HepG2 (cell line): ENCODE results near the gene B4GALT3. TPM values are rescaled to one million over a fixed set of nuclear protein-coding genes. Genes with fewer than 3 reads are reported as not detected.

Experiments
- ATAC-seq: fragments of 200-7000 bp; cut with Tn5 transposase; 3 replicates; pipeline ENCODE4 v1.9.1; 2020; ENCODE audit warnings: mild to moderate bottlenecking, moderate library complexity
- BruUV-seq: library from RNA; stranded (reverse); fragments of 400-500 nt; replicated peaks from 2 replicates; lab custom pipeline; 2021; lab: Mats Ljungman, UMichigan
- CTCF ChIA-PET: fragments of 300-600 bp; formaldehyde crosslinking; extraction: SDS; loops from one replicate; lab custom pipeline; 2021; ENCODE audit warnings: low total read pairs, inconsistent platforms, low intra/inter-chr PET ratio; lab: Yijun Ruan, JAX
- POLR2A ChIA-PET: fragments of 350-600 bp; sonication (Branson Sonifier 250); formaldehyde crosslinking; loops from one replicate; lab custom pipeline; 2020; ENCODE audit warnings: antibody characterized with exemption, inconsistent platforms; lab: Yijun Ruan, JAX
- DNase-seq: peaks from one replicate; pipeline ENCODE4 v3.0.0-alpha.2; 2015; ENCODE audit warnings: low spot score
- FAIRE-seq: peaks from 3 replicates; lab custom pipeline; 2011; peaks lifted over from hg19 to GRCh38; lab: Jason Lieb, UNC
- H2AFZ ChIP-seq: one replicate; pipeline ENCODE4 v1.6.1; 2011; ENCODE audit warnings: low read length, inconsistent platforms
- H3K27ac ChIP-seq: fragments of 300-600 bp; 3 replicates; pipeline ENCODE4 v1.8.0; 2011; ENCODE audit warnings: mixed run types, mild to moderate bottlenecking, mixed read lengths, low read length, inconsistent platforms; ENCODE audit not compliant: insufficient read depth; ENCODE audit errors: extremely low read length
- H3K27me3 ChIP-seq, 2 experiments: fragments of 200-600 bp in 1 of 2; 2 replicates in 1 of 2; 3 replicates in 1 of 2; pipeline versions ENCODE4 v1.6.0 to v1.8.0; 2011; ENCODE audit warnings: low read length in 2 of 2, mild to moderate bottlenecking in 2 of 2, moderate library complexity in 2 of 2, inconsistent platforms in 1 of 2; ENCODE audit not compliant: insufficient read depth in 2 of 2, control insufficient read depth in 1 of 2
- H3K36me3 ChIP-seq, 2 experiments: fragments of 200-600 bp in 1 of 2; replicated peaks in 1 of 2; 2 replicates in 1 of 2; 3 replicates in 1 of 2; pipeline versions ENCODE4 v1.5.1 to v1.8.0; 2011; ENCODE audit warnings: low read length in 2 of 2, inconsistent platforms in 1 of 2; ENCODE audit not compliant: insufficient read depth in 2 of 2, control insufficient read depth in 1 of 2
- H3K4me1 ChIP-seq: 2 replicates; pipeline ENCODE4 v1.5.1; 2012; ENCODE audit warnings: low read length, inconsistent platforms; ENCODE audit not compliant: insufficient read depth
- H3K4me2 ChIP-seq: 2 replicates; pipeline ENCODE4 v1.6.0; 2011; ENCODE audit warnings: low read depth, low read length, inconsistent platforms
- H3K4me3 ChIP-seq, 3 experiments: fragments of 200-600 bp in 1 of 3; sonication (generic), shearing (Covaris generic) in 1 of 3; replicated peaks in 1 of 3; 2 replicates each; pipeline ENCODE4 v1.5.1; 2011 to 2016; ENCODE audit warnings: low read length in 3 of 3, inconsistent platforms in 2 of 3, low read depth in 2 of 3, mild to moderate bottlenecking in 2 of 3, control low read depth in 1 of 3, mixed read lengths in 1 of 3; ENCODE audit not compliant: insufficient read depth in 1 of 3
- H3K79me2 ChIP-seq: one replicate; pipeline ENCODE4 v1.6.1; 2011; ENCODE audit warnings: low read length, inconsistent platforms; ENCODE audit not compliant: insufficient read depth
- H3K9ac ChIP-seq: 2 replicates; pipeline ENCODE4 v1.6.0; 2011; ENCODE audit warnings: mild to moderate bottlenecking, low read depth, low read length, inconsistent platforms; ENCODE audit not compliant: insufficient read depth
- H3K9me3 ChIP-seq: 2 replicates; pipeline ENCODE4 v1.5.1; 2012; ENCODE audit warnings: mild to moderate bottlenecking, low read length
- H4K20me1 ChIP-seq: 2 replicates; pipeline ENCODE4 v1.6.0; 2011; ENCODE audit warnings: inconsistent platforms, mild to moderate bottlenecking, low read length, moderate library complexity; ENCODE audit not compliant: insufficient read depth
- AKAP8 ChIP-seq: sonication (generic); formaldehyde crosslinking; IDR thresholded peaks from 2 replicates; pipeline ENCODE4 v1.5.1; 2020; ENCODE audit warnings: mild to moderate bottlenecking, missing genetic modification reagents
- ATF5 ChIP-seq: sonication (generic); formaldehyde crosslinking; IDR thresholded peaks from 2 replicates; pipeline ENCODE4 v1.4.0; 2020; ENCODE audit warnings: mild to moderate bottlenecking, low read depth, missing genetic modification reagents
- CBX1 ChIP-seq: IDR thresholded peaks from one replicate; pipeline ENCODE4 v1.6.1; 2016; ENCODE audit warnings: antibody characterized with exemption, low read depth
- HBP1 ChIP-seq: IDR thresholded peaks from 2 replicates; pipeline ENCODE4 v1.6.1; 2016; ENCODE audit warnings: low read depth, control low read depth
- NCOA2 ChIP-seq: sonication (generic); formaldehyde crosslinking; IDR thresholded peaks from 2 replicates; pipeline ENCODE4 v1.8.0; 2022; ENCODE audit warnings: inconsistent platforms
- NCOR1 ChIP-seq: fragments of 200-600 bp; sonication (generic); IDR thresholded peaks from 2 replicates; pipeline ENCODE4 v1.7.0; 2017; ENCODE audit warnings: antibody characterized with exemption, low read length, borderline replicate concordance
- RFX1 ChIP-seq: fragments of 450-650 bp; IDR thresholded peaks from 2 replicates; pipeline ENCODE4 v1.6.1; 2017
- SP2 ChIP-seq: sonication (generic); formaldehyde crosslinking; IDR thresholded peaks from 2 replicates; pipeline ENCODE4 v1.5.1; 2020; ENCODE audit warnings: mild to moderate bottlenecking, missing genetic modification reagents
- SP5 ChIP-seq: IDR thresholded peaks from 2 replicates; pipeline ENCODE4 v1.6.1; 2016; ENCODE audit warnings: low read depth, borderline replicate concordance
- SRSF1 ChIP-seq: fragments of 200-400 bp; formaldehyde crosslinking; optimal IDR thresholded peaks from 2 replicates; pipeline ENCODE3; 2017; ENCODE audit warnings: mild to moderate bottlenecking, low read depth, low read length, moderate library complexity
- ZKSCAN8 ChIP-seq: IDR thresholded peaks from 2 replicates; pipeline ENCODE4 v1.6.1; 2016; ENCODE audit warnings: borderline replicate concordance, missing genetic modification reagents, missing compliant biosample characterization
- ZNF484 ChIP-seq: sonication (generic); formaldehyde crosslinking; IDR thresholded peaks from 2 replicates; pipeline ENCODE4 v1.5.1; 2020; ENCODE audit warnings: mild to moderate bottlenecking, low read depth, missing genetic modification reagents, borderline replicate concordance
- ZNF496 ChIP-seq: sonication (generic); formaldehyde crosslinking; IDR thresholded peaks from 2 replicates; pipeline ENCODE4 v1.8.1; 2023; ENCODE audit warnings: mild to moderate bottlenecking, moderate library complexity, missing genetic modification reagents; ENCODE audit not compliant: insufficient replicate concordance
- WGBS: methylation state at CpG from one replicate; pipeline ENCODE4 v1.1.6; 2017; ENCODE audit warnings: low lambda C conversion rate; 5-methylcytosine and 5-hydroxymethylcytosine counted together
- in situ Hi-C: cut with HindIII; loops from 2 replicates; pipeline ENCODE4 v1.10.0; 2017; ENCODE audit warnings: low pct_unique_long_range_greater_than_20kb; ENCODE audit not compliant: extremely low pct_ligation_motif_present
- intact Hi-C: fragments of 100-400 bp; cut with micrococcal nuclease; formaldehyde crosslinking; loops from one replicate; pipeline ENCODE4 v1.10.0; 2022; ENCODE audit not compliant: unreplicated experiment
- polyA plus RNA-seq, 8 experiments: library from polyadenylated mRNA; depleted of rRNA in 3 of 8; stranded (reverse) in 7 of 8; unstranded in 1 of 8; fragments of >200 nt; fragmentation: Illumina TruSeq in 4 of 8; extraction: Trizol in 4 of 8; gene quantifications; 2 replicates each; pipeline versions ENCODE4 v1.2.1 to v1.2.3, GENCODE V29; 2011 to 2016; ENCODE audit warnings: low read depth in 4 of 8, missing spikeins in 1 of 8, mixed read lengths in 1 of 8; ENCODE audit not compliant: insufficient read depth in 1 of 8
- total RNA-seq, 5 experiments: library from RNA; depleted of rRNA; stranded (reverse); fragments of >200 nt; fragmentation: Illumina TruSeq; extraction: Trizol; gene quantifications; 2 replicates each; pipeline ENCODE4 v1.2.3, GENCODE V29; 2016; ENCODE audit warnings: low read depth in 1 of 5
- TF ChIP-seq, protein P1 (sequence below): IDR thresholded peaks from 2 replicates; pipeline ENCODE4 v1.6.1; 2016; ENCODE audit warnings: low read depth, borderline replicate concordance
- TF ChIP-seq, protein P2 (sequence below): sonication (generic); formaldehyde crosslinking; IDR thresholded peaks from 2 replicates; pipeline ENCODE4 v1.8.0; 2022; ENCODE audit warnings: low read depth, missing genetic modification reagents
- TF ChIP-seq, protein P3 (sequence below): sonication (generic); formaldehyde crosslinking; IDR thresholded peaks from 2 replicates; pipeline ENCODE4 v1.5.1; 2020; ENCODE audit warnings: mild to moderate bottlenecking, missing genetic modification reagents, borderline replicate concordance

Gene B4GALT3
- total and polyA plus RNA-seq, 2 of the 13 experiments (the other 11 are each of a cell fraction or from before 2014, with no cell fraction given) = 35.6 to 40.4 TPM

DNA sequence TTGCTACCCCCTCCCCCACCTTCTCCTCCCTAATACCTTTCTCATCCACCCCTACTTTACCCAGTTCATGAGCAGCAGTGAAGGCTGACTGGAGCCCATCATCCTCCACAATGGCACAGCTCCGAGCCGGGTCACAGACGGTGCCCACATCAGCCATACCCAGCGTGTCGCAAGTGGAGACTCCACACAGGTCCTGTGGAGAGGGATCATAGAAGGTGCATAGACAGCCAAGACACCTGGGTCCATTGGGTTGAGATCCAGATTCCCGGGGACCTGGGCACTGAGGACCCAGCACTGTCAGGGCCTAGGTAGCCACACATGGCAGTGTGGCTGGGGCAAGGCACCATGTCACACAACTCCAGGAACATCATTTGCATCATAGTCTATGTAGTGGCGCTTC is 18.8 kb upstream of the B4GALT3 start:
- DNase-seq (no peak), FAIRE-seq (no peak), ATAC-seq (no peak)
- ChIA-PET CTCF (no interaction called here), POLR2A (interaction anchor here (3.5 kb wide), 1 partner anchor 28 kb away, joined by 44 read pairs; the partner anchor contains the start of genes APOA2 and TOMM40L)
- no peak overlapping the region for H3K4me2 ChIP-seq
- no peaks in the 10 kb centered on the region for H3K9me3 ChIP-seq
- no peaks in the 10 kb centered on the region for H3K79me2 ChIP-seq
- no peaks in the 10 kb centered on the region for H4K20me1 ChIP-seq
- no peaks in the 10 kb centered on the region for H3K27me3 ChIP-seq
- no peak overlapping the region for H3K4me3 ChIP-seq
- H3K36me3 ChIP-seq = no peaks in the 10 kb centered on the region; a peak in 1 of 5 replicates
- no TSS peak for BruUV-seq
- intact Hi-C loops = no loop called here
- H3K9ac ChIP-seq = no peak overlapping the region
- in situ Hi-C loops = loop anchor here (5.0 kb wide), 1 partner anchor 186 kb away; no protein-coding TSS in a partner anchor
- no peak overlapping the region for H2AFZ ChIP-seq
- WGBS = 98% methylated on average over 5 of the region's 7 CpGs
- no peak overlapping the region for H3K27ac ChIP-seq
- peaks cover 63% of the 10 kb centered on the region for H3K4me1 ChIP-seq
- TF ChIP-seq ATF5 (CRISPR knock-in tag) (no peak), ZNF496 (CRISPR knock-in tag) (no peak), ZKSCAN8 (CRISPR knock-in tag) (no peak), SP2 (CRISPR knock-in tag) (no peak), NCOA2 (no peak), SRSF1 (no peak), ZNF484 (CRISPR knock-in tag) (no peak), CBX1 (no peak), HBP1 (no peak), SP5 (no peak), AKAP8 (no peak), RFX1 (no peak), NCOR1 (no peak)
- TF ChIP-seq, protein P1, sequence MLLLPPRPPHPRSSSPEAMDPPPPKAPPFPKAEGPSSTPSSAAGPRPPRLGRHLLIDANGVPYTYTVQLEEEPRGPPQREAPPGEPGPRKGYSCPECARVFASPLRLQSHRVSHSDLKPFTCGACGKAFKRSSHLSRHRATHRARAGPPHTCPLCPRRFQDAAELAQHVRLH (CRISPR knock-in tag) = no peak
- TF ChIP-seq, protein P2, sequence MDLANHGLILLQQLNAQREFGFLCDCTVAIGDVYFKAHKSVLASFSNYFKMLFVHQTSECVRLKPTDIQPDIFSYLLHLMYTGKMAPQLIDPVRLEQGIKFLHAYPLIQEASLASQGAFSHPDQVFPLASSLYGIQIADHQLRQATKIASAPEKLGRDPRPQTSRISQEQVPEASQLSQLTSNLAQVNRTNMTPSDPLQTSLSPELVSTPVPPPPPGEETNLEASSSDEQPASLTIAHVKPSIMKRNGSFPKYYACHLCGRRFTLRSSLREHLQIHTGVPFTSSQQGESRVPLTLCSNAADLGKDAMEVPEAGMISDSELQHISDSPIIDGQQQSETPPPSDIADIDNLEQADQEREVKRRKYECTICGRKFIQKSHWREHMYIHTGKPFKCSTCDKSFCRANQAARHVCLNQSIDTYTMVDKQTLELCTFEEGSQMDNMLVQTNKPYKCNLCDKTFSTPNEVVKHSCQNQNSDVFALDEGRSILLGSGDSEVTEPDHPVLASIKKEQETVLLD (CRISPR knock-in tag) = no peak
- TF ChIP-seq, protein P3, sequence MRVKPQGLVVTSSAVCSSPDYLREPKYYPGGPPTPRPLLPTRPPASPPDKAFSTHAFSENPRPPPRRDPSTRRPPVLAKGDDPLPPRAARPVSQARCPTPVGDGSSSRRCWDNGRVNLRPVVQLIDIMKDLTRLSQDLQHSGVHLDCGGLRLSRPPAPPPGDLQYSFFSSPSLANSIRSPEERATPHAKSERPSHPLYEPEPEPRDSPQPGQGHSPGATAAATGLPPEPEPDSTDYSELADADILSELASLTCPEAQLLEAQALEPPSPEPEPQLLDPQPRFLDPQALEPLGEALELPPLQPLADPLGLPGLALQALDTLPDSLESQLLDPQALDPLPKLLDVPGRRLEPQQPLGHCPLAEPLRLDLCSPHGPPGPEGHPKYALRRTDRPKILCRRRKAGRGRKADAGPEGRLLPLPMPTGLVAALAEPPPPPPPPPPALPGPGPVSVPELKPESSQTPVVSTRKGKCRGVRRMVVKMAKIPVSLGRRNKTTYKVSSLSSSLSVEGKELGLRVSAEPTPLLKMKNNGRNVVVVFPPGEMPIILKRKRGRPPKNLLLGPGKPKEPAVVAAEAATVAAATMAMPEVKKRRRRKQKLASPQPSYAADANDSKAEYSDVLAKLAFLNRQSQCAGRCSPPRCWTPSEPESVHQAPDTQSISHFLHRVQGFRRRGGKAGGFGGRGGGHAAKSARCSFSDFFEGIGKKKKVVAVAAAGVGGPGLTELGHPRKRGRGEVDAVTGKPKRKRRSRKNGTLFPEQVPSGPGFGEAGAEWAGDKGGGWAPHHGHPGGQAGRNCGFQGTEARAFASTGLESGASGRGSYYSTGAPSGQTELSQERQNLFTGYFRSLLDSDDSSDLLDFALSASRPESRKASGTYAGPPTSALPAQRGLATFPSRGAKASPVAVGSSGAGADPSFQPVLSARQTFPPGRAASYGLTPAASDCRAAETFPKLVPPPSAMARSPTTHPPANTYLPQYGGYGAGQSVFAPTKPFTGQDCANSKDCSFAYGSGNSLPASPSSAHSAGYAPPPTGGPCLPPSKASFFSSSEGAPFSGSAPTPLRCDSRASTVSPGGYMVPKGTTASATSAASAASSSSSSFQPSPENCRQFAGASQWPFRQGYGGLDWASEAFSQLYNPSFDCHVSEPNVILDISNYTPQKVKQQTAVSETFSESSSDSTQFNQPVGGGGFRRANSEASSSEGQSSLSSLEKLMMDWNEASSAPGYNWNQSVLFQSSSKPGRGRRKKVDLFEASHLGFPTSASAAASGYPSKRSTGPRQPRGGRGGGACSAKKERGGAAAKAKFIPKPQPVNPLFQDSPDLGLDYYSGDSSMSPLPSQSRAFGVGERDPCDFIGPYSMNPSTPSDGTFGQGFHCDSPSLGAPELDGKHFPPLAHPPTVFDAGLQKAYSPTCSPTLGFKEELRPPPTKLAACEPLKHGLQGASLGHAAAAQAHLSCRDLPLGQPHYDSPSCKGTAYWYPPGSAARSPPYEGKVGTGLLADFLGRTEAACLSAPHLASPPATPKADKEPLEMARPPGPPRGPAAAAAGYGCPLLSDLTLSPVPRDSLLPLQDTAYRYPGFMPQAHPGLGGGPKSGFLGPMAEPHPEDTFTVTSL (CRISPR knock-in tag) = no peak
